CMK (cell line): ENCODE results near the gene USP46.

Source experiments
- DNase-seq: peaks from one replicate; pipeline ENCODE4 v3.0.0-alpha.2; 2010; ENCODE audit warnings: low read depth

USP46 gene

DNA sequence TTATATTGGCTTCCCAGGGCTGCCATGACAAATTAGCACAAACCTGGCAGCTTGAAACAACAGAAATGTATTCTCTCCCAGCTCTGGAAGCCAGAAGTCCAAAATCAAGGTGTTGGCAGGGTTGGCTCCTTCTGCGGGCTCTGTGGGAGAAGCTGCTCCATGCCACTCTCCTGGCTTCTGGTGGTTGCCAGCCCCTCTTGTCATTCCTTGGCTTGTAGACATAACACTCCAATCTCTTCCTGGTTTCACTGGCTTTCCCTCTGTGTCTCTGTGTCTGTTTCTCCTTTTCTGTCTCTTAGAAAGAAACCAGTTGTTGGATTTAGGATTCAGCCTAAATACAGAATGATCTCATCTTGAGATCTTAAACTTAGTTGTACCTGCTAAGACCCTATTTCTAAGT lies 85.5 kb downstream of the USP46 start:
- no peak for DNase-seq

DNA sequence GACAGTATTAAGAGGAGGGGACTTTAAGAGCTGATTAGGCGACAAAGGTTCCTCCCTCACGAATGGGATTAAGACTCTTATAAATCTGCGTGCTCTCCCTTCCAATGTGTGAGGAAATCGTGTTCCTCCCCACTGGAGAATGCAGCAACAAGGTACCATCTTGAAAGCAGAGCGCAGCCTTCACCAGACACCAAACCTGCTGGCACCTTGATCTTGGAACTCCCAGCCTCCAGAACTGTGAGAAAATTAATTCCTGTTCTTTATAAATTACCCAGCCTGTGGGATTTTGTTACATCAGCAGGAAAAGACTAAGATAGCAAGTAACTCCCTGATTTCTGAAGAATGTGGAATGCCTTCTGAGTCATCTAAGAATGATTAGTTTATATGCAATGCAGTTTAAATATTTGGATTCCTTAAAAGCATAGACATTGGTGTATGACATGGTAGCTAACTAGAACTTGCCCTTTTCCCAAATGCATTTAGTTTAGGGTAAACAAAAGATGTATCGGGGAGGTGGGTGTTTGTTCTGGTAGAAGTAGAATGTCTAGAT lies 86.1 kb downstream of the USP46 start:
- DNase-seq, result no peak

DNA sequence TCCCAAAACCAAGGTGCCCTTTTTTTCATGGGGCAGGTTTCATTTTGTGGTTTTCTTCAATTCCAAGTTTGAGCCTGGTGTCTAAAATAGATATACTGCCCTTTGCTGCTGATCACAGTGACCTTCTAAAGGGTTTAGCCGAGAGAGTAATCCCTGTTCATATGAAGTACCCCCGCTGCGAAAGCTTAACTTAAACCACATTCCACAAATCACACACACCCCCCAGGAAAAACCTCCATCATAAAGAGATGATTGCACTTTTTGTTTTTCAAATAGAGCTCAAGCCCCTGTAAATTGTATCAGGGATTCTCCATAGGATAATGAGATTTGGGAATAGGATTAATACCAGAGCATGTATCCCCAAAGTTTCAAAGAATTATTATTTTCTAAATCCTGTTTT lies 90.8 kb downstream of the USP46 start:
- DNase-seq, result no peak

DNA sequence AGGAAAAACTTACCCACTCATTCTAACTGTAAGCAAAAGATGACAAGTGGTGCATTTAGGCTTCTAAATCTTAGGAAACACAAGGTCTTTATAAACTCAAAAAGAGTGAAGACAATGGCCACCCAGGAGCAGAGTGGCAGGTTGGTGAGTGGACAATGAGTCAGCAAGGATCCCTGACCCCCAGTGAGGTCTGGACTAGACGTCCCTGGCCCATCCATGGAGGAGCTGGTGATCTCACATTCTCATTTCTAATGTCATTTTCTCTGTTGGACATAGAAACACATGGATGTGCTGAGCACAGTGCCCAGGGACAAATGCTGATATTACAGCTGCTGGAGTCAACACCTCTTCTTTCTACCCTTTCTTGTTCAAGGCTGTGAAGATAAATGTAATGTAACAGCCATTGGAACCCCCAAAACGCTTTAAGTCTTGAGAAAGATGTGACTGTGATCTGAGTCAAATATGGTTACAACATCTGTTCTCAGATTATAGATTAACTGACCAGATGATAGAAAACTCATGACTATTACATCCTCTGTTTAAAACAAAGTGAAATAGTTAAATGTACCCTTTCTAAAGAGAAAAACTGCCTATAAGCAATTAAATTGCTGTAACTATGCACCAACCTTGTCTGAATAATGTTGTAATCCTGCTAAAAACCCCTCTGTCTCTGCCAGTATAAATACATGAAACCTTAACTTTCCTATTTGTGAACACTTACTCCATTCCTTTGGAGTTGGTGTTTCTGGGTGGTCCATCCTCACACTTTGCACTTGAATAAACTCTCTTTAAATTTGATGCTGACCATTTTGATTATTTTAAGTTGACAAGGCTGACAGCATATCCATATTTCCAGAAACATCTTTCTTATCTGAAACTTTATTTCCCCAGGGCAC lies 92.7 kb downstream of the USP46 start:
- DNase-seq, result no peak

DNA sequence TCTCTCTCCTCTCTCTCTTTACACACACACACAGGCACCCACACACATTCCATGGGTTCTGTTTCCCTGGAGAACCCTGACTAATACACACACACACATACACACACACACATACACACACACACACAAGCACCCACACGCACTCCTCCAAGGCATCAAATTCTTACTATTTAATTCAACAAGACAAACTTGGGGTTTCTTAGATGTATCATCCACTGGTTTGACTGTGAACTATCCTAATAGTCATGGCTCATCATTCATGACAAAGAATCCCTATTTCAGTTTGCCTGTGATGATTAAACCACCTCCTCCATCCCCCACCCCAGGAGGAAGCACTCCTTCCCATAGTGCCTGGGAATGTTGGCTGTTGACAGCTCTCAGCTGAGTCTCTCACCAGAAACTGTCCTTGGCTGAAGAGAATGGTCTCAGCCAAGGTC lies 98.2 kb downstream of the USP46 start:
- DNase-seq, result no peak

DNA sequence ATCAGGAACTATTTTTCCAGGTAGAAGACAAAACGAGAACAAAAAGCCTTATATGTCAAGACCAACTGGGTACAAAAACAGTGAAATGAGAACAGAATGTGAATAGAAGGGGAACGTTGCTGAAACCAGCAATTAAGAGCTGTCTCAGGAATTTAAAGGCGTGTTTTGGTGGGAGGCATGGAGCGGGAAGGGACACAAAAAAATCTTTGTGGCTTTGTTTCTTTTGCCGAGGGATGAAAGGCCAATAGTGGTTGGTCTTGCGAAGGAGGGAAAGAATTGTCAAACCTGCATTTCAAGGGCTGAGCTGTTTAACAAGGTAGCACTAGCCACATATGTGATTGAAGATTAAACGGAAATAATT lies 103.8 kb downstream of the USP46 start:
- no peak for DNase-seq

DNA sequence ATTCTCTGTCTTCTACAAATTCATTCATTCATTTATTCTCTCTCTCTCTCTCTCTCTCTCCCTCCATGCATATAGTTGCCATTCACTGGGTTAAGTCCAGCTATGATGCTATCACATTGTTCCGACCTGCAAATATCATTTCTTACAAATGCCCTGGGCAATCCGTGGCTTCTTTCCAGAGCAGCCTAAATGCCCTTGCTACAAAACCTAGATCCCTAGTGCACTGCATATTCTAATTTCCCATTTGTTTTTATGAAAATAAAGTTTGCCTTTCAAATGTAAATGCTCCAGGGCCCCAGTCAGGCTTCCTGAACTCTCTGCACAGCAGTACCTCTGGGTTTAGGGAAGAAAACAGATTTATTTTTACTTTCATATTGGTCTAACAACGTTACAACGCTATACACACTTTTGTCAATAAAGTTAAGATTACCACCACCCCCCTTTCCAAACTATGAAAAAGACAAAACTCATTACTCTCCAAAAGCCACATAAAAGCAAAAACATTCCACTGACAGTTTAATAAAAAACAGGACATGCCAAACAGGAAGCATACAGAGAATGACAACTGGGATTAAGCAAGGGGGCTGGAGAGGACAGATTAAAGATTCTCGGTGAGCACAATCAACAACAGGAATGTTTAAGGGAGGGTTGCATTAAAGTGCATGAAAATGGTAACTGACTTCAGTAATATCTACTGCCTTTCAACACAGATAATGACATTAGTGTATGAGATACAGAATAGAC lies 104.3 kb downstream of the USP46 start:
- DNase-seq, result no peak

DNA sequence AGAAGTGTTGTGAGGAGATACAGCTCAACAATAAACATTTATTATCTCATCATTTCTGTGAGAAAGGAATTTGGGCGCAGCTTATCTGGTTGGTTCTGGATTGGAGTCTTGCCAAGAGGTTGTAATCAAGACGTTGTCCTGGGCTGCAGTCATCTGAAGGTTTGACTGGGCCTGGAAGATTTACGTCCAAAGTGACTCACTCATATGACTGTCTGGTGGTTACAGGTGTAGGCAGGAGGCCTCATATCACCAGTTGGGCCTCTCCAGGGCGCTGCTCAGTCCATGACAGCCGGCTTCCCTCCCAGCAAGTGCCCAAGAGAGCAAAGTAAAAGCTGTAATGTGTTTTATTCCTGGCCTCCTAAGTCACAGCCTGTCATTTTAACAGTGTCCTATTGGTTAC lies 106.3 kb downstream of the USP46 start:
- DNase-seq, result no peak

DNA sequence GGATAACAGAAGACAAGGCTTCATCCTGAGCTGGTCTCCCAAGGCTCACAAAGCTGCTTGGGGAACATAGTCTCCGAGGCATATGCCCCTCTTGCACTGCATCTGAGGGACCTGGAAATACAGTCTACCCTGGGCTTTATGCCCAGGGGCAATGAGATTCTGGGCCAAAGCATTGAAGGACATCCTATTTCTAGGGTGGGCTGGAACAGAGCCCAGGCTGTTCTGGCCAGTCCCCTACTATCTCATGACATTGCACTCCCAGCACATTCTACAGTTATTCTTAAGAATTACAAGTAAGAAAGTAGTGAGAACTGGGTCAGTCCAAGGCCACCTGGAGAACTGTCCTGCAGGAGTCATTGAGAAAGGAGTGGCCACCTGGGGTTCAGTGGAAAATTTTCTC lies 107.6 kb downstream of the USP46 start:
- no peak for DNase-seq

DNA sequence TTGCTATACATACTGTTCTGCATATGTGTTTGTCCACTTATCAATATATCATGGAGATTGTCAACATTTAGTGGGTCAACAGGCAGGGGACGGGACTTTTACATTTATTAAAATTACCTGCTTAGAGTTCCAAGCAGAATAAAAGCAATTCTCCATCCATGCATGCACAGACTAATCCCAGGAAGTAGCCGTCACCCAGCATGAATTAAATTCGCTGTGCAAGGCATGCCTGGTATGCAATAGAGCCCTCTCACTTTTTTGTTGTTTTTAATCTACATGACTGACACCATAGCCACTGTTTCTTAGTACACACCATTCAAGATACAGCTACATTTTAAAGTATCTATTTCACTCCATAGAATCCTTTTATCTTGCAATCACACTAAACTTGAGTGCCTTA lies 108.9 kb downstream of the USP46 start:
- no peak for DNase-seq

DNA sequence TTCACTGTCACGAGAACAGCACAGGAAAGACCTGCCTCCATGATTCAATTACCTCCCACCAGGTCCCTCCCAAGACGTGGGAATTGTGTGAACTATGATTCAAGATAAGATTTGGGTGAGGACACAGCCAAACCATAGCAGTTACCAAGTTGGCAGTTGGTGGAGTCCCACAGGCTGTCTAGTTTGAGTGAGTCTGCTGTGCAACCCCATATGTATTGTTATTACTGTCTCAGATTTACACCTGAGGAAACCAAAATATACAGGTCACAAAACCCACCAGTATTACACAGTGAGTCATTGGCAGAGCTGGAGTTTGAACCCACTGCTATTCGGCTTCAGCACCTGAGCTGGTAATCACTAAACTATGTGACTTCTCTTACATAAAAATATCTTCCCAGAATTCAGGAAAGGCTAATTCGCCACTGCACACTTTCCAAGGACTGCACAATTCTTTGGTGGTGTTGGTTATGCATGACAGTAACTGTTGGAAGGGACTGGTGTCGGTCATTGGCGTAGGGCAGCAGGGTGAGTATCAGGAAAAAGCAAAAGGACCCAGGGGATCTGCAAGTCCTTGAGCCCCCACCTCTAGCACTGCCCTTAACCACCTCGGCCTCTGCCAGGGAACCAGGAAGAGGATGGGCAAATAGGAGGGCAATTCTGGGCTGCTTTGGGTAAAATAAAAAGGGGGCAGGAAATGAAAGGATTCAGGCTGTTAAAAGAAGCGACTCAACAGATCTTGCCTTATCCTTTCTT lies 110.1 kb downstream of the USP46 start:
- no peak for DNase-seq

DNA sequence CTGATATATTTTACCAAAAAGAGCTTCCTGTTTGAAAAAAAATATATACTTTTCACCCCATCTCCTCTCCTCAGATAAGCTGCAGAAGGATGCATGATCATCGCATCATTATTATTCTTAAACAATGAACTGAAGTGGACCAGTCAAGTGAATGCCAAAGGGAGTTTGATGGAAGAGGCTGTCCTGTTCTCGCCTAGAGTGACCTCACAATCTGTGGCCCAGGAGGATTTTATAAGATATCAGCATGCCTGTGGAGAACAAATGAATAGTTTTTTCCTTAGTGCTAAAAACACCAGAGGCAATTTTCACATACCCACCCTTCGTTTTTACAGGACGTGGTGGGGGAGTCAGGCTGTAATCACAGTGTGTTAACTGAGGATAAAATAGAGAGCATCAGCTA lies 112.7 kb downstream of the USP46 start:
- no peak for DNase-seq

DNA sequence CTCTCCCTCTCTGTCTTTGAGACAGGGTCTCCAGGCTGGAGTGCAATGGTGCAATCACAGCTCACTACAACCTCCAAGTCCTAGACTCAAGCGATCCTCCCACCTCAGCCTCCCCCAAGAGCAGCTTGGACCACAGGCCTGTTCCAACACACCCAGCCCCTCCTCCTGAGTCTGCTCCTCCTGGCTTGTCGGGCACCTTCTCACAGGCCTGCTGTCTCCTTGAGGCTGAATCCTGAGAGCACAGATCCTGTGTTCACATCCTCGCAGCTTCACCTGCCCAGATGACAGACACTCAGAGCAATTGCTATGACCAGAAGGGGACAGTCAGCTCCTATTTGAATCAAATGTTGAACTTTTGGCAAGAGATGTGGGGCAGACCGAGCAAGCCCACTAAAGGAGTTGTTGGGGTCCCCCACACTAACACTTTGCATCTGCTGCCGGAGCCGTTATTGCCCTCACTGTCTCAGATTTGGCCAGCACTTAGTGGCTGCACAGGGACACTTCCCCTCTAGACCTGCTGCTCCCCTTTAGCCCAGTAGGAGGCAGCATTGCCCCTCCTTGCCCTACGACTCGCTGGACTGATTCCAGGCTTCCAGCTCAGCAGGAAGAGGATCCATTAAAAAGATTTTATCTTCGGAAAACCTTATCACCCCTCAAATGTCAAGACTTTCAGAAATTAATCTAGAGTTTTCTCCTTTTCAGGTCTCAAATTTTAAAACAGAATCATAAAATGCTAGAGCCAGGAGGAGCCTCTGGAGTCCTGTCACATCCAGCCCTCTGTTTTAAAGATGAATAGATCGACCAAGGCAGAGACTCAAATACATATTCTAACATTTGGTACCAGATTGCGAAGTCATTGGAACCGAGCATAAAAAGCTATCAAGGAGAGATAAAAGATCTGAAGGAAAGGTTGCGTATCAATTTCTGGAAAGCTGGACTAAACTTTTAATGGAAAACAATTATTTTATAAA lies 113.7 kb downstream of the USP46 start:
- peak; percentile 43 for DNase-seq
